Panc1 (cell line): Measurements from ENCODE around the gene ABCA8. TPM values are rescaled to one million over a fixed set of nuclear protein-coding genes. Genes with fewer than 3 reads are reported as not detected.

Experiments
- ATAC-seq: fragments of 200-7000 bp; cut with Tn5 transposase; 2 replicates; pipeline ENCODE4 v1.9.1; 2020; ENCODE audit warnings: mild to moderate bottlenecking, moderate library complexity
- BruUV-seq: library from RNA; stranded (reverse); fragments of 400-500 nt; replicated peaks from 2 replicates; lab custom pipeline; 2021; lab: Mats Ljungman, UMichigan
- CTCF ChIA-PET: fragments of 300-600 bp; sonication (Branson Sonifier 250); formaldehyde crosslinking; loops from one replicate; lab custom pipeline; 2022; ENCODE audit warnings: antibody characterized with exemption; lab: Charles Lee
- POLR2A ChIA-PET: fragments of 300-600 bp; sonication (Branson Sonifier 250); formaldehyde crosslinking; loops from one replicate; lab custom pipeline; 2022; ENCODE audit warnings: antibody characterized with exemption; lab: Charles Lee
- DNase-seq: peaks from one replicate; pipeline ENCODE4 v3.0.0-alpha.2; 2010; ENCODE audit warnings: low read depth, low spot score
- H3K27ac ChIP-seq: 2 replicates; pipeline ENCODE4 v1.5.1; 2011; ENCODE audit warnings: mild to moderate bottlenecking, low read length, inconsistent platforms
- H3K27me3 ChIP-seq: fragments of 200-500 bp; sonication (Bioruptor generic); 2 replicates; pipeline ENCODE4 v1.6.0; 2014; ENCODE audit warnings: low read length, inconsistent platforms; ENCODE audit not compliant: control insufficient read depth, insufficient read depth
- H3K36me3 ChIP-seq: fragments of 200-500 bp; sonication (Bioruptor generic); 2 replicates; pipeline ENCODE4 v1.5.1; 2014; ENCODE audit warnings: inconsistent platforms, mild to moderate bottlenecking, low read length, moderate library complexity; ENCODE audit not compliant: control insufficient read depth, insufficient read depth
- H3K4me1 ChIP-seq: 2 replicates; pipeline ENCODE4 v1.5.1; 2011; ENCODE audit warnings: inconsistent platforms, mild to moderate bottlenecking, low read length, moderate library complexity; ENCODE audit not compliant: control insufficient read depth, insufficient read depth
- H3K4me3 ChIP-seq, 2 experiments: 2 replicates each; pipeline ENCODE4 v1.5.1; 2011 to 2012; ENCODE audit warnings: low read depth in 2 of 2, low read length in 2 of 2, mild to moderate bottlenecking in 2 of 2, inconsistent platforms in 1 of 2, moderate library complexity in 1 of 2
- H3K9me3 ChIP-seq: fragments of 200-500 bp; sonication (Bioruptor generic); 2 replicates; pipeline ENCODE4 v1.5.1; 2014; ENCODE audit warnings: low read depth, mild to moderate bottlenecking, inconsistent platforms, low read length, moderate library complexity; ENCODE audit not compliant: control insufficient read depth, insufficient read depth
- POLR2AphosphoS5 ChIP-seq: IDR thresholded peaks from 2 replicates; pipeline ENCODE4 v1.6.1; 2012; ENCODE audit warnings: mild to moderate bottlenecking, low read depth, low read length, moderate library complexity
- SIN3A ChIP-seq: IDR thresholded peaks from 2 replicates; pipeline ENCODE4 v1.6.1; 2012; ENCODE audit warnings: low read depth, mild to moderate bottlenecking, low read length, moderate library complexity, borderline replicate concordance; ENCODE audit not compliant: insufficient read depth
- TCF7L2 ChIP-seq: IDR thresholded peaks from 2 replicates; pipeline ENCODE4 v1.6.1; 2011; ENCODE audit warnings: mild to moderate bottlenecking, low read depth, low read length, inconsistent platforms
- in situ Hi-C: cut with HindIII; loops from 2 replicates; pipeline ENCODE4 v1.10.0; 2016; ENCODE audit warnings: low sequenced_read_pairs, low pct_unique_long_range_greater_than_20kb
- intact Hi-C: fragments of 100-400 bp; cut with micrococcal nuclease; formaldehyde crosslinking; loops from one replicate; pipeline ENCODE4 v1.10.0; 2022; ENCODE audit not compliant: unreplicated experiment
- total RNA-seq: library from RNA; stranded (reverse); gene quantifications from one replicate; pipeline ENCODE4 v1.2.1, GENCODE V29; 2021; ENCODE audit not compliant: unreplicated experiment
- TF ChIP-seq, protein P1 (sequence below), 2 experiments: IDR thresholded peaks; 2 replicates each; pipeline ENCODE4 v1.6.1; 2011 to 2012; ENCODE audit warnings: low read depth in 2 of 2, control low read depth in 1 of 2, low read length in 1 of 2, mild to moderate bottlenecking in 1 of 2, moderate library complexity in 1 of 2; ENCODE audit not compliant: insufficient read depth in 1 of 2
- TF ChIP-seq, protein P2 (sequence below): fragments of 450-650 bp; IDR thresholded peaks from 2 replicates; pipeline ENCODE4 v1.5.1; 2017; ENCODE audit warnings: mild to moderate bottlenecking

ABCA8 gene
- total RNA-seq, 1 experiment from 2014 or later = 0.23 TPM

DNA sequence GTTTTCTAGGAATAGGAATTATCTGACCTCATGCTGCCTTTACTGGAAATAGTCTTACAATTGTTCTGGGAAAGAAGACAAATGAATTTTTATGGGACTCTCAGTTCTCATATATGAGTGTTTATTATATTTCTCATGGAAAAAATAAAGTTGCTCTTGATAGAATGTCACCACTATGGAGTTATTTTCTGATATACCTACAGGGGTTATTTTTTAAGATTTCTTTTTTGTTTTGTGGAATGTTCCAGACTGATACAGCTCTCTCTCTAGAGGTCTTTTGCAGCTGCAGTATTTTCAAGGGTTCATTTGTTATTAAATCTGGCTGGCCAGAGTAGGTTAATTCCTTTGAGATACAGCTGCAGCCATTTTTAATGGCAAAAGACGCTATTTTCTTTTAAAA, 100.7 kb downstream of the ABCA8 start:
- Histone ChIP-seq H3K27ac (no peak overlapping the region), H3K36me3 (no peaks in the 10 kb centered on the region), H3K27me3 (no peaks in the 10 kb centered on the region), H3K4me3 (no peak overlapping the region), H3K9me3 (no peaks in the 10 kb centered on the region), H3K4me1 (no peaks in the 10 kb centered on the region)
- TF ChIP-seq, protein P1, sequence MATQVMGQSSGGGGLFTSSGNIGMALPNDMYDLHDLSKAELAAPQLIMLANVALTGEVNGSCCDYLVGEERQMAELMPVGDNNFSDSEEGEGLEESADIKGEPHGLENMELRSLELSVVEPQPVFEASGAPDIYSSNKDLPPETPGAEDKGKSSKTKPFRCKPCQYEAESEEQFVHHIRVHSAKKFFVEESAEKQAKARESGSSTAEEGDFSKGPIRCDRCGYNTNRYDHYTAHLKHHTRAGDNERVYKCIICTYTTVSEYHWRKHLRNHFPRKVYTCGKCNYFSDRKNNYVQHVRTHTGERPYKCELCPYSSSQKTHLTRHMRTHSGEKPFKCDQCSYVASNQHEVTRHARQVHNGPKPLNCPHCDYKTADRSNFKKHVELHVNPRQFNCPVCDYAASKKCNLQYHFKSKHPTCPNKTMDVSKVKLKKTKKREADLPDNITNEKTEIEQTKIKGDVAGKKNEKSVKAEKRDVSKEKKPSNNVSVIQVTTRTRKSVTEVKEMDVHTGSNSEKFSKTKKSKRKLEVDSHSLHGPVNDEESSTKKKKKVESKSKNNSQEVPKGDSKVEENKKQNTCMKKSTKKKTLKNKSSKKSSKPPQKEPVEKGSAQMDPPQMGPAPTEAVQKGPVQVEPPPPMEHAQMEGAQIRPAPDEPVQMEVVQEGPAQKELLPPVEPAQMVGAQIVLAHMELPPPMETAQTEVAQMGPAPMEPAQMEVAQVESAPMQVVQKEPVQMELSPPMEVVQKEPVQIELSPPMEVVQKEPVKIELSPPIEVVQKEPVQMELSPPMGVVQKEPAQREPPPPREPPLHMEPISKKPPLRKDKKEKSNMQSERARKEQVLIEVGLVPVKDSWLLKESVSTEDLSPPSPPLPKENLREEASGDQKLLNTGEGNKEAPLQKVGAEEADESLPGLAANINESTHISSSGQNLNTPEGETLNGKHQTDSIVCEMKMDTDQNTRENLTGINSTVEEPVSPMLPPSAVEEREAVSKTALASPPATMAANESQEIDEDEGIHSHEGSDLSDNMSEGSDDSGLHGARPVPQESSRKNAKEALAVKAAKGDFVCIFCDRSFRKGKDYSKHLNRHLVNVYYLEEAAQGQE (IDR thresholded peaks at IDR 0.05; ENCODE audit: insufficient read depth in 1 of 2, low read depth in 2 of 2, low read length in 1 of 2) = no peak
- TF ChIP-seq POLR2AphosphoS5 (no peak), TCF7L2 (no peak), SIN3A (no peak)
- TF ChIP-seq, protein P2, sequence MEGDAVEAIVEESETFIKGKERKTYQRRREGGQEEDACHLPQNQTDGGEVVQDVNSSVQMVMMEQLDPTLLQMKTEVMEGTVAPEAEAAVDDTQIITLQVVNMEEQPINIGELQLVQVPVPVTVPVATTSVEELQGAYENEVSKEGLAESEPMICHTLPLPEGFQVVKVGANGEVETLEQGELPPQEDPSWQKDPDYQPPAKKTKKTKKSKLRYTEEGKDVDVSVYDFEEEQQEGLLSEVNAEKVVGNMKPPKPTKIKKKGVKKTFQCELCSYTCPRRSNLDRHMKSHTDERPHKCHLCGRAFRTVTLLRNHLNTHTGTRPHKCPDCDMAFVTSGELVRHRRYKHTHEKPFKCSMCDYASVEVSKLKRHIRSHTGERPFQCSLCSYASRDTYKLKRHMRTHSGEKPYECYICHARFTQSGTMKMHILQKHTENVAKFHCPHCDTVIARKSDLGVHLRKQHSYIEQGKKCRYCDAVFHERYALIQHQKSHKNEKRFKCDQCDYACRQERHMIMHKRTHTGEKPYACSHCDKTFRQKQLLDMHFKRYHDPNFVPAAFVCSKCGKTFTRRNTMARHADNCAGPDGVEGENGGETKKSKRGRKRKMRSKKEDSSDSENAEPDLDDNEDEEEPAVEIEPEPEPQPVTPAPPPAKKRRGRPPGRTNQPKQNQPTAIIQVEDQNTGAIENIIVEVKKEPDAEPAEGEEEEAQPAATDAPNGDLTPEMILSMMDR = no peak
- intact Hi-C loops = no loop called here
- ChIA-PET CTCF (no interaction called here), POLR2A (no interaction called here)
- BruUV-seq = no TSS peak
- in situ Hi-C loops = no loop called here
- DNase-seq (no peak), ATAC-seq (no peak)

DNA sequence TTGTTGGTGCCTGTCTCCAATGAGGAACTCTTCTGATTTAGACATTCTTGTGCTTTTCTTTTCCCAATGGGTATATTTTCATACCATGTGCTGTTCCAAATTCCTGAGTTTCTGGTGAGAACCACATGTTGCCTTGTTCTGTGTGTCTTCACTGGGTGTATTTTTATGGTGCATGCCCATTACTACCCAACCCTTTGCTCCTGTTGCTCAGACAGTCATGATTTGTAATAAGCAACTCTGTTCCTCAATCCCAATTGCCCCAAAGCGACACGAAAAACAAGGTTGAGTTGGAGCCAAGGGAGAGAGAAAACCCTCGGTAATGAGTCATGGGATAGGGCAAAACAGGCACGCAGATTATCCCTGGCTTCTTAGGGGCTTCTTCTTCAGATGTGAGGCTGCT, 101.8 kb downstream of the ABCA8 start:
- ATAC-seq (no peak), DNase-seq (no peak)
- in situ Hi-C loops = no loop called here
- no peaks in the 10 kb centered on the region for H3K27me3 ChIP-seq
- intact Hi-C loops = no loop called here
- no peak overlapping the region for H3K4me3 ChIP-seq
- ChIA-PET POLR2A (no interaction called here), CTCF (no interaction called here)
- no peaks in the 10 kb centered on the region for H3K9me3 ChIP-seq
- no TSS peak for BruUV-seq
- no peak for TF ChIP-seq TCF7L2
- TF ChIP-seq, protein P2 = no peak
- TF ChIP-seq SIN3A = no peak
- no peak for TF ChIP-seq POLR2AphosphoS5
- TF ChIP-seq, protein P1 (IDR thresholded peaks at IDR 0.05; ENCODE audit: insufficient read depth in 1 of 2, low read depth in 2 of 2, low read length in 1 of 2) = no peak
- H3K27ac ChIP-seq = no peak overlapping the region
- no peaks in the 10 kb centered on the region for H3K4me1 ChIP-seq
- no peaks in the 10 kb centered on the region for H3K36me3 ChIP-seq
